Esophagus squamous epithelium (tissue), 5 donors: Measurements from ENCODE around the gene LEKR1. TPM values are rescaled to one million over a fixed set of nuclear protein-coding genes. Genes with fewer than 3 reads are reported as not detected.

Experiments
- DNase-seq: peaks from one replicate; lab custom pipeline; 2025; lab: John Stamatoyannopoulos, UW
- H3K27ac ChIP-seq, 4 donors: fragments of 200-600 bp; sonication (generic); one replicate each; pipeline ENCODE4 v1.5.1; 2016 to 2019; ENCODE audit warnings: mild to moderate bottlenecking in 1 of 4
- H3K27me3 ChIP-seq, 4 donors: fragments of 200-600 bp; sonication (generic); 1 replicate in 3 of 4; 2 replicates in 1 of 4; pipeline versions ENCODE4 v1.5.1 to v1.6.0; 2017 to 2021; ENCODE audit warnings: antibody characterized with exemption in 1 of 4
- H3K36me3 ChIP-seq, 3 donors: fragments of 200-600 bp; sonication (generic); one replicate each; pipeline ENCODE4 v1.5.1; 2016 to 2019
- H3K4me1 ChIP-seq, 3 donors: fragments of 200-600 bp; sonication (generic); one replicate each; pipeline ENCODE4 v1.5.1; 2017 to 2019
- H3K4me3 ChIP-seq, 4 donors: fragments of 200-600 bp; sonication (generic); 1 replicate in 3 of 4; 2 replicates in 1 of 4; pipeline ENCODE4 v1.5.1; 2016 to 2019; ENCODE audit warnings: mild to moderate bottlenecking in 2 of 4, moderate library complexity in 1 of 4
- H3K9me3 ChIP-seq, 3 donors: fragments of 200-600 bp; sonication (generic); one replicate each; pipeline ENCODE4 v1.5.1; 2016 to 2019
- POLR2A ChIP-seq, 4 donors: fragments of 450-650 bp; IDR thresholded peaks; one replicate each; pipeline ENCODE4 v1.6.1; 2017; ENCODE audit warnings: antibody characterized with exemption in 4 of 4, mild to moderate bottlenecking in 4 of 4, moderate library complexity in 3 of 4
- WGBS, 2 donors: methylation state at CpG; one replicate each; pipeline ENCODE4 v1.1.5; 2018; 5-methylcytosine and 5-hydroxymethylcytosine counted together
- intact Hi-C: fragments of 100-400 bp; cut with DNase I; formaldehyde crosslinking; loops from one replicate; pipeline ENCODE4 v1.15.0; 2022
- total RNA-seq, 4 donors: library from RNA; depleted of rRNA; stranded (reverse); fragments of >200 nt; gene quantifications; one replicate each; pipeline ENCODE4 v1.1.0, GENCODE V29; 2016
- TF ChIP-seq, protein P1 (sequence below), 6 experiments: fragments of 450-650 bp in 4 of 6; fragments of 200-600 bp in 2 of 6; sonication (generic) in 2 of 6; IDR thresholded peaks; one replicate each; pipeline ENCODE4 v1.5.1; 2016 to 2019; ENCODE audit warnings: antibody characterized with exemption in 6 of 6, mild to moderate bottlenecking in 4 of 6, moderate library complexity in 4 of 6
- donor health status: DM: yes; HTN: yes; CAD: no.

Gene LEKR1
- total RNA-seq, 4 donors from 2014 or later = 0.15 to 1.1 (median 0.57) TPM; not detected in 1

DNA sequence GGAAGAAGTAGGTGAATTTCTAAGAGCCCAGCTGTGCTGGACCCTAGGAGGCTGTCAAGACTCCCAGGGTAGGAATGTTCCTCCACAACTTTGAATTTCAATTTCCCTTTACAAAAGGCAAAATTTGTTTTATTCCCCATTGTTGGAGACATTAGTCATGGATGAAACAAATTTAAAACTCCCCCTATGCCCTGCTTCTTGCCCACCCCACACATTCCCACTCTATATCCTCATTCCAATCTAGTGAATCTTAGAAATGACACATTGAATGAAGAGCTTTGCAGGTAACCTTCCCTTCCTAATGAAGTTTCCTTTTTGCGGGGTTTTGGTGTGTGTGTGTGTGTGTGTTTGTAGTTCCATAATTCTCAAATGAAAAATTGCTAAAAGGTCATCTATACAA lies 261.2 kb downstream of the LEKR1 start:
- intact Hi-C loops = loop anchor here (10.0 kb wide), 1 partner anchor 263 kb away; the partner anchor contains the start of gene LEKR1
- 32 to 40% methylated on average over 1 of the region's 1 CpG for WGBS, 2 donors
- Histone ChIP-seq H3K27ac (peak overlapping the region; percentile 96 to 100 (median 98)), H3K36me3 (no peaks in the 10 kb centered on the region), H3K4me1 (peaks cover 13 to 61% (median 38%) of the 10 kb centered on the region in 3 donors), H3K9me3 (no peaks in the 10 kb centered on the region), H3K4me3 (no peak overlapping the region), H3K27me3 (no peaks in the 10 kb centered on the region)
- TF ChIP-seq, protein P1, sequence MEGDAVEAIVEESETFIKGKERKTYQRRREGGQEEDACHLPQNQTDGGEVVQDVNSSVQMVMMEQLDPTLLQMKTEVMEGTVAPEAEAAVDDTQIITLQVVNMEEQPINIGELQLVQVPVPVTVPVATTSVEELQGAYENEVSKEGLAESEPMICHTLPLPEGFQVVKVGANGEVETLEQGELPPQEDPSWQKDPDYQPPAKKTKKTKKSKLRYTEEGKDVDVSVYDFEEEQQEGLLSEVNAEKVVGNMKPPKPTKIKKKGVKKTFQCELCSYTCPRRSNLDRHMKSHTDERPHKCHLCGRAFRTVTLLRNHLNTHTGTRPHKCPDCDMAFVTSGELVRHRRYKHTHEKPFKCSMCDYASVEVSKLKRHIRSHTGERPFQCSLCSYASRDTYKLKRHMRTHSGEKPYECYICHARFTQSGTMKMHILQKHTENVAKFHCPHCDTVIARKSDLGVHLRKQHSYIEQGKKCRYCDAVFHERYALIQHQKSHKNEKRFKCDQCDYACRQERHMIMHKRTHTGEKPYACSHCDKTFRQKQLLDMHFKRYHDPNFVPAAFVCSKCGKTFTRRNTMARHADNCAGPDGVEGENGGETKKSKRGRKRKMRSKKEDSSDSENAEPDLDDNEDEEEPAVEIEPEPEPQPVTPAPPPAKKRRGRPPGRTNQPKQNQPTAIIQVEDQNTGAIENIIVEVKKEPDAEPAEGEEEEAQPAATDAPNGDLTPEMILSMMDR (IDR thresholded peaks at IDR 0.05) = no peak
- no peak for TF ChIP-seq POLR2A (IDR thresholded peaks at IDR 0.05)
- no peak for DNase-seq

DNA sequence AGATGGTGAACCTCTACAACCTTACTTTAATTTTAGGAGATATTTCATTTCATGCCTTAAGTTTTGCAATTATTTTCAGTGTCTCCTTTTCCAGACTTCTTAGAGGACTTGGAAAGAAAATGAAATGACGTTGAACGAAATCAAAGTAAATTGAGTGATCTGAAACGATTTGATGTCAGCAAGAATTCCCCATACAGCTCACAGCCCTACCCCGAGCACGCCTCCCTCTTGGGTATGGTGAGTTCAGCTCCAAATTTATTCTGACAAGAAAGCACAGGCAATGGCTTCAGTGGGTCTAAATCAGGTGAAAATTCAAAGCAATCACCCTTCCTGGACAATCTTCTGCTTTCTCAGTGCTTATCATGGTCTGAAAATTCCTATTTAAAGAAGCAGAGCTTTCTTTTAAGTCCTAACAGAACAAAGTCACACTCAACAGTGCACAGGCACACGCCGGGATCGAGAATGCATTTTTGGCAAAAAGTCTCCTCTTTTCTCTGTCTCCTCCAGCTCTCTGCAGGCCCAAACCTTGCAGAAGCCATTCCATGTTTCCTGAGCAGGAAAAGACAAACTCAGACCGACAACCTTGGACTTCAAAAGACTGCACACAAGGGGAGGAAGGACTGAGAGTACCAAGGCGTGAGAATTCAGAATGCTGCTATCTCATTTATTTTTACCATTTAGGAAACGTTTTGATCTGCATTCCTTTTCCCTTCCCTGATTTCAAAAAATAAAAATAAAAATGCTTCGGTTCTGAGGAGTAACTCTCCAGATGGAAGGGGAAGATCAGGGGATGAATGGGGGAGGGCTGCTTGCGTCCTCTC lies 261.8 kb downstream of the LEKR1 start:
- Histone ChIP-seq H3K36me3 (no peaks in the 10 kb centered on the region), H3K4me3 (peak overlapping the region; percentile 42 to 83 (median 68)), H3K27me3 (no peaks in the 10 kb centered on the region), H3K9me3 (no peaks in the 10 kb centered on the region), H3K27ac (peak overlapping the region; percentile 96 to 100 (median 98)), H3K4me1 (peaks cover 13 to 55% (median 35%) of the 10 kb centered on the region in 3 donors)
- WGBS, 2 donors = 20% methylated on average over 13 of the region's 13 CpGs
- DNase-seq = no peak
- TF ChIP-seq, protein P1 (IDR thresholded peaks at IDR 0.05) = no peak
- intact Hi-C loops = loop anchor here (10.0 kb wide), 1 partner anchor 263 kb away; the partner anchor contains the start of gene LEKR1

DNA sequence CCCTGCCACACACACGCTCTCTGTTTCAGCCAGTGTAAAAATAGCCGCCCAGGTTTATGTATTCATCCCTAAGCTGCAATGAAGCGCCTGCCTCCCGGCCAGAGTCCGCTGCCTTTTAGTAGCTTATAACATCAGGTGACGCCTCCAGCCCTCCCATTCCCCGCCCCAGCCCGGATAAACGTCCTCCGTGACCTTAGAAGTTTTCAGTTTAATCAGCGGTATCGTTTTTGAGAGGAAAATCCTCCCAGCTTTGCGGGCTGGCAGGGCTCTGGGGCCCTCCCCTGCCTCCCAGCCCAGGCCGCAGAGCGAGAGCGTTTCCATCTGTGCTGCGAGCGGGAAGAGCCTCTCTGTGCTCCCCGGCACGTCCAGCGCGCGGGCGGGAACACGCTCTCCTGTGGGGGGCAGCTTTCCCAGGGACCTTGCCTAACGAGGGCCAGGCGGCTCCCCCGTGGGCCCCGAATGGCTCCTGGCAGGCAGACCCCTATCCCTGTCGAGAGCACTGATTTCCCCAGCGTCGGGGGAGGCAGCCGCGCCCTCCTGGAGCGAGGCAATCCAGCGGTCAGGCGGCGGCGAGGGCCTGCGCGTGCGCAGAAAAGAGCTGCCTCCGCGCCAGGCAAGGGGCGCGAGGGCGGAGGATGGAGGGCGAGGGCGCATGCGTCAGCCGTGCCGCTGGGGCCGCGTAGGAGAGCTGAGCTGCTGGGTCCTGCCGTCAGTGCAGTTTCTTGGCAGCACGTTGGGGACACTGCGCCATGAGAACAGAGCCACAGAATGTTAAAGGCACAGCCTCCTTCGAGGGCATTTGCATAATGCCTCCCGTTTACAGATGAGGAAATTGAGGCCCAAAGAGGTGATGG lies 262.7 kb downstream of the LEKR1 start:
- DNase-seq = no peak

DNA sequence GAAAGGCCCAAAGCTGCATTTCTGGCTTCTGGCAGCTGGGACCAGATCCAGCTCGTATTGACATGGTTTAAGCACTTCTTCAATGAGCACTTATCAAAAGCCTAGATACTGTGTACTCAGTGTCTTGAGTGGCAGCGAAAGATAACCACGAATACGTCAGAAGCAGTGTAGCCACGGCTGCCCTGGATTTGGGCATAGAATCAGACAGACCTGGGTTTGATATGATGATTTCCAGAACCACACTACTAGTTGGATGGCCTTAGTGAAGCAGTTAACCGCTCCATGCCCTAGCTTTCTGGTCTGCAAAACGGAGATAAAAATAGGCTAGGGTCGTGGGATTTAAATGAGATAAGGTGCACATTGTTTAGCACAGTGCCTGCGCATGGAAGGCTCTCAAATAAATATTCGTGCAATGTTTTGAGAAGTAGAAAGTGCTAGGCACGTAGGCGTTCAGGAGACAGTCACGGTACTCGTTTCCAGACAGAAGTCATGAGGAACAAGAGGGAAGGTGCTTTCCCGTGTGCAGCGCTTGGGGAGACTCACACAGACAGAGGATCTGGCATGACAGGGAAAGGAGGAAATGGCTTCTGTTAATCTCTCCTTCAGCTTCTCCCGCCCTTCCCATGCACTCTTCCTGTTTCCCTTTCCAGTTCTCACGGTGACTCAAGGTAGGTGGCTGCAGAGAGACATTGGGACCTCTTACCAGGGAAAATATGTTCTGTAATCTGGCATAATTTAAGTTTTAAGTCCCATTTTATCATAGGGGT lies 263.5 kb downstream of the LEKR1 start:
- TF ChIP-seq POLR2A (IDR thresholded peaks at IDR 0.05) = no peak
- TF ChIP-seq, protein P1 (IDR thresholded peaks at IDR 0.05) = no peak
- 12 to 17% methylated on average over 16 to 18 of the region's 18 CpGs for WGBS, 2 donors

More for the DNA sequence above, 262.7 kb downstream of the LEKR1 start:
- no peaks in the 10 kb centered on the region for H3K9me3 ChIP-seq
- H3K27me3 ChIP-seq = no peaks in the 10 kb centered on the region
- peak overlapping the region; percentile 96 to 100 (median 98) for H3K27ac ChIP-seq
- H3K36me3 ChIP-seq = no peaks in the 10 kb centered on the region
- intact Hi-C loops = loop anchor here (10.0 kb wide), 1 partner anchor 264 kb away; the partner anchor contains the start of gene LEKR1
- WGBS, 2 donors = 0 to 1% methylated on average over 7 to 12 of the region's 59 CpGs
- peak in 3 of 4 donors; percentile 84 to 95 (median 85) for TF ChIP-seq POLR2A (IDR thresholded peaks at IDR 0.05)
- TF ChIP-seq, protein P1 (IDR thresholded peaks at IDR 0.05) = peak in 4 of 6 experiments; percentile 11 to 58 (median 12)
- peaks cover 13 to 51% (median 35%) of the 10 kb centered on the region in 3 donors for H3K4me1 ChIP-seq
- H3K4me3 ChIP-seq = peak overlapping the region; percentile 42 to 83 (median 68)

More for the DNA sequence above, 263.5 kb downstream of the LEKR1 start:
- H3K4me1 ChIP-seq = peaks cover 13 to 51% (median 35%) of the 10 kb centered on the region in 3 donors
- H3K4me3 ChIP-seq = peak overlapping the region; percentile 42 to 83 (median 68)
- no peaks in the 10 kb centered on the region for H3K9me3 ChIP-seq
- H3K27me3 ChIP-seq = no peaks in the 10 kb centered on the region
- peak overlapping the region; percentile 96 to 100 (median 98) for H3K27ac ChIP-seq
- DNase-seq = no peak
- intact Hi-C loops = loop anchor here (10.0 kb wide), 1 partner anchor 265 kb away; the partner anchor contains the start of gene LEKR1
- H3K36me3 ChIP-seq = no peaks in the 10 kb centered on the region
